A549 (cell line): ENCODE measurements around the gene UFSP1.

Source experiments
- CEBPB ChIP-seq, 2 experiments: fragments of >200 bp in 1 of 2; sonication (Bioruptor Twin) in 1 of 2; formaldehyde crosslinking in 1 of 2; IDR thresholded peaks; 2 replicates each; pipeline ENCODE4 v1.6.1; 2012 to 2016
- CHD2 ChIP-seq: fragments of 150-350 bp; IDR thresholded peaks from 2 replicates; pipeline ENCODE4 v1.6.1; 2014; ENCODE audit warnings: low read length; ENCODE audit not compliant: partially characterized antibody
- EP300 ChIP-seq, 2 experiments: fragments of >200 bp; sonication (Bioruptor Twin); formaldehyde crosslinking; IDR thresholded peaks; 2 replicates in 1 of 2; 3 replicates in 1 of 2; pipeline ENCODE4 v1.6.1; 2016 to 2017
- HDAC2 ChIP-seq: fragments of 200-600 bp; sonication (generic); IDR thresholded peaks from 2 replicates; pipeline ENCODE4 v1.6.1; 2016
- NFE2L2 ChIP-seq: fragments of 150-350 bp; conservative IDR thresholded peaks from 2 replicates; pipeline ENCODE4 v1.6.1; 2014; ENCODE audit warnings: low read length
- POLR2A ChIP-seq: IDR thresholded peaks from 2 replicates; pipeline ENCODE4 v1.6.1; 2012; ENCODE audit warnings: mild to moderate bottlenecking, low read length
- RAD21 ChIP-seq, 2 experiments: fragments of >200 bp in 1 of 2; sonication (Bioruptor Twin) in 1 of 2; formaldehyde crosslinking in 1 of 2; IDR thresholded peaks in 1 of 2; conservative IDR thresholded peaks in 1 of 2; 2 replicates in 1 of 2; 3 replicates in 1 of 2; pipeline ENCODE4 v1.6.1; 2012 to 2018; ENCODE audit warnings: inconsistent platforms in 1 of 2
- RNF2 ChIP-seq: fragments of 200-600 bp; sonication (generic); IDR thresholded peaks from 2 replicates; pipeline ENCODE4 v1.6.1; 2016; ENCODE audit warnings: low read depth, mild to moderate bottlenecking, antibody characterized with exemption, moderate library complexity, borderline replicate concordance
- SMC3 ChIP-seq: fragments of >200 bp; sonication (Bioruptor Twin); formaldehyde crosslinking; IDR thresholded peaks from 3 replicates; pipeline ENCODE4 v1.6.1; 2018; ENCODE audit warnings: inconsistent platforms
- SREBF2 ChIP-seq: fragments of 450-650 bp; IDR thresholded peaks from 2 replicates; pipeline ENCODE4 v1.6.1; 2014; ENCODE audit warnings: mild to moderate bottlenecking, moderate library complexity
- TF ChIP-seq, protein P1 (sequence below): fragments of >200 bp; sonication (Bioruptor Twin); formaldehyde crosslinking; IDR thresholded peaks from 3 replicates; pipeline ENCODE4 v1.5.1; 2016
- TF ChIP-seq, protein P2 (sequence below): fragments of >200 bp; sonication (Bioruptor Twin); formaldehyde crosslinking; IDR thresholded peaks from 3 replicates; pipeline ENCODE4 v1.6.1; 2016

DNA sequence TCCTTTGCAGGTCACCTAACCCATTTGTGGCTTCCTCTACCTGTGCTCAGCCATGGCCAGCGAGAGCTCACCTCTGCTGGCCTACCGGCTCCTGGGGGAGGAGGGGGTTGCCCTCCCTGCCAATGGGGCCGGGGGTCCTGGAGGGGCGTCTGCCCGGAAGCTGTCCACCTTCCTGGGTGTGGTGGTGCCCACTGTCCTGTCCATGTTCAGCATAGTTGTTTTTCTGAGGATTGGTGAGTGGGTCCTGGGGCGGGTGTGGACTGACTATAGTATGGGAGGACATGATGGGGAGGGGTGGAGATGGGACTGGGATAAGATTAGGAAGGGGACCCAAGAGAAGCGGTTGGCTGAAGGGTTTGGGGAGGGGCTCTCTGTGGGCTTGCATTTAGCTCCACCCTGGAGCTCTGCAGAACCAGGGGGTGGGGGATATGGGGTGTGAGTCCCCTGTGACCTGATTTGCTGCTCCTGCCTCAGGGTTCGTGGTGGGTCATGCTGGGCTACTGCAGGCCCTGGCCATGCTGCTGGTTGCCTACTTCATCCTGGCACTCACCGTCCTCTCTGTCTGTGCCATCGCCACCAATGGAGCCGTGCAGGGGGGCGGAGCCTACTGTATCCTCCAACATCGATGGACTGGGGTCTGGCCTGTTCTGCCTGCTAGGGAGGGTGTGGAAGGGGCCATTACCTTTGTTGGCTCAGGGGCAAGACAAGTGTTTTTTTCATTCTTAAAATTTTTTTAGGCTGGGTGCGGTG lies 35.2 kb downstream of the UFSP1 start:
- TF ChIP-seq SREBF2 (no peak), CEBPB (IDR thresholded peaks at IDR 0.05) (no peak), RNF2 (no peak), EP300 (IDR thresholded peaks at IDR 0.05) (no peak), HDAC2 (no peak), NFE2L2 (no peak), POLR2A (no peak), CHD2 (no peak), SMC3 (no peak), RAD21 (conservative IDR thresholded peaks at IDR 0.05 in 1 of 2, IDR thresholded peaks at IDR 0.05 in 1 of 2) (no peak)
- TF ChIP-seq, protein P1, sequence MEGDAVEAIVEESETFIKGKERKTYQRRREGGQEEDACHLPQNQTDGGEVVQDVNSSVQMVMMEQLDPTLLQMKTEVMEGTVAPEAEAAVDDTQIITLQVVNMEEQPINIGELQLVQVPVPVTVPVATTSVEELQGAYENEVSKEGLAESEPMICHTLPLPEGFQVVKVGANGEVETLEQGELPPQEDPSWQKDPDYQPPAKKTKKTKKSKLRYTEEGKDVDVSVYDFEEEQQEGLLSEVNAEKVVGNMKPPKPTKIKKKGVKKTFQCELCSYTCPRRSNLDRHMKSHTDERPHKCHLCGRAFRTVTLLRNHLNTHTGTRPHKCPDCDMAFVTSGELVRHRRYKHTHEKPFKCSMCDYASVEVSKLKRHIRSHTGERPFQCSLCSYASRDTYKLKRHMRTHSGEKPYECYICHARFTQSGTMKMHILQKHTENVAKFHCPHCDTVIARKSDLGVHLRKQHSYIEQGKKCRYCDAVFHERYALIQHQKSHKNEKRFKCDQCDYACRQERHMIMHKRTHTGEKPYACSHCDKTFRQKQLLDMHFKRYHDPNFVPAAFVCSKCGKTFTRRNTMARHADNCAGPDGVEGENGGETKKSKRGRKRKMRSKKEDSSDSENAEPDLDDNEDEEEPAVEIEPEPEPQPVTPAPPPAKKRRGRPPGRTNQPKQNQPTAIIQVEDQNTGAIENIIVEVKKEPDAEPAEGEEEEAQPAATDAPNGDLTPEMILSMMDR, result no peak
- TF ChIP-seq, protein P2, sequence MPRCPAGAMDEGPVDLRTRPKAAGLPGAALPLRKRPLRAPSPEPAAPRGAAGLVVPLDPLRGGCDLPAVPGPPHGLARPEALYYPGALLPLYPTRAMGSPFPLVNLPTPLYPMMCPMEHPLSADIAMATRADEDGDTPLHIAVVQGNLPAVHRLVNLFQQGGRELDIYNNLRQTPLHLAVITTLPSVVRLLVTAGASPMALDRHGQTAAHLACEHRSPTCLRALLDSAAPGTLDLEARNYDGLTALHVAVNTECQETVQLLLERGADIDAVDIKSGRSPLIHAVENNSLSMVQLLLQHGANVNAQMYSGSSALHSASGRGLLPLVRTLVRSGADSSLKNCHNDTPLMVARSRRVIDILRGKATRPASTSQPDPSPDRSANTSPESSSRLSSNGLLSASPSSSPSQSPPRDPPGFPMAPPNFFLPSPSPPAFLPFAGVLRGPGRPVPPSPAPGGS, result no peak
